Astrocyte (in vitro differentiated cells and primary cell): ENCODE measurements around the gene LIMS1. TPM values are rescaled to one million over a fixed set of nuclear protein-coding genes. Genes with fewer than 3 reads are reported as not detected.
A peak's percentile ranks its signal among the peaks of the same experiment; 100 is the strongest.
"Not testable (repeated sequence)": the region's sequence is repeated elsewhere in the genome, so short reads cannot be mapped to it uniquely, and the experiment has no call there.

Experiments used
- DNase-seq: peaks from one replicate; pipeline ENCODE4 v3.0.0-alpha.2; 2010; ENCODE audit warnings: low read depth
- FAIRE-seq: peaks from 2 replicates; lab custom pipeline; 2011; peaks lifted over from hg19 to GRCh38; lab: Jason Lieb, UNC
- H2AFZ ChIP-seq: 2 replicates; pipeline ENCODE4 v1.6.0; 2012; ENCODE audit warnings: low read depth, low read length, inconsistent platforms
- H3K27ac ChIP-seq: 2 replicates; pipeline ENCODE4 v1.5.1; 2011; ENCODE audit warnings: low read depth, low read length, inconsistent platforms
- H3K27me3 ChIP-seq: 2 replicates; pipeline ENCODE4 v1.6.0; 2011; ENCODE audit warnings: low read length, inconsistent platforms; ENCODE audit not compliant: insufficient read depth
- H3K36me3 ChIP-seq: 2 replicates; pipeline ENCODE4 v1.5.1; 2011; ENCODE audit warnings: low read length, inconsistent platforms; ENCODE audit not compliant: insufficient read depth
- H3K4me1 ChIP-seq: 2 replicates; pipeline ENCODE4 v1.5.1; 2011; ENCODE audit warnings: low read length, inconsistent platforms; ENCODE audit not compliant: insufficient read depth
- H3K4me2 ChIP-seq: 2 replicates; pipeline ENCODE4 v1.6.0; 2012; ENCODE audit warnings: low read length, inconsistent platforms
- H3K4me3 ChIP-seq: 2 replicates; pipeline ENCODE4 v1.5.1; 2011; ENCODE audit warnings: low read depth, mild to moderate bottlenecking, low read length, inconsistent platforms; ENCODE audit not compliant: insufficient read depth
- H3K79me2 ChIP-seq: 2 replicates; pipeline ENCODE4 v1.6.0; 2012; ENCODE audit warnings: mild to moderate bottlenecking, low read length, inconsistent platforms; ENCODE audit not compliant: insufficient read depth
- H3K9ac ChIP-seq: 2 replicates; pipeline ENCODE4 v1.6.0; 2012; ENCODE audit warnings: mild to moderate bottlenecking, low read length, inconsistent platforms
- H3K9me3 ChIP-seq: 2 replicates; pipeline ENCODE4 v1.5.1; 2012; ENCODE audit warnings: low read depth, mild to moderate bottlenecking, low read length, inconsistent platforms; ENCODE audit not compliant: insufficient read depth
- H4K20me1 ChIP-seq: 2 replicates; pipeline ENCODE4 v1.6.0; 2012; ENCODE audit warnings: low read length, inconsistent platforms; ENCODE audit not compliant: insufficient read depth
- H3K27ac Mint-ChIP-seq: one replicate; pipeline ENCODE4 v1.8.0; 2021; ENCODE audit warnings: mild to moderate bottlenecking, mixed read lengths; ENCODE audit not compliant: unreplicated experiment
- H3K27me3 Mint-ChIP-seq: one replicate; pipeline ENCODE4 v1.8.0; 2021; ENCODE audit warnings: low read depth, mixed read lengths; ENCODE audit not compliant: unreplicated experiment
- H3K36me3 Mint-ChIP-seq: one replicate; pipeline ENCODE4 v1.8.0; 2021; ENCODE audit warnings: low read depth, mixed read lengths; ENCODE audit not compliant: unreplicated experiment
- H3K4me1 Mint-ChIP-seq: one replicate; pipeline ENCODE4 v1.8.0; 2021; ENCODE audit warnings: low read depth, mixed read lengths; ENCODE audit not compliant: unreplicated experiment
- H3K4me3 Mint-ChIP-seq: one replicate; pipeline ENCODE4 v1.8.0; 2021; ENCODE audit warnings: mild to moderate bottlenecking, moderate library complexity, mixed read lengths; ENCODE audit not compliant: unreplicated experiment
- H3K9me3 Mint-ChIP-seq: one replicate; pipeline ENCODE4 v1.8.0; 2021; ENCODE audit warnings: mild to moderate bottlenecking, mixed read lengths; ENCODE audit not compliant: unreplicated experiment
- EZH2 ChIP-seq: IDR thresholded peaks from 2 replicates; pipeline ENCODE4 v1.6.1; 2012; ENCODE audit warnings: mild to moderate bottlenecking, low read length, inconsistent platforms; ENCODE audit not compliant: insufficient read depth
- total RNA-seq: library from RNA; stranded (reverse); gene quantifications from 2 replicates; pipeline ENCODE4 v1.2.1, GENCODE V29; 2021
- TF ChIP-seq, protein P1 (sequence below): IDR thresholded peaks from 2 replicates; pipeline ENCODE4 v1.5.1; 2011; ENCODE audit warnings: low read depth, mild to moderate bottlenecking, inconsistent platforms, low read length, moderate library complexity; ENCODE audit not compliant: insufficient read depth

The LIMS1 gene
- total RNA-seq, 1 donor from 2014 or later: 205 TPM

DNA sequence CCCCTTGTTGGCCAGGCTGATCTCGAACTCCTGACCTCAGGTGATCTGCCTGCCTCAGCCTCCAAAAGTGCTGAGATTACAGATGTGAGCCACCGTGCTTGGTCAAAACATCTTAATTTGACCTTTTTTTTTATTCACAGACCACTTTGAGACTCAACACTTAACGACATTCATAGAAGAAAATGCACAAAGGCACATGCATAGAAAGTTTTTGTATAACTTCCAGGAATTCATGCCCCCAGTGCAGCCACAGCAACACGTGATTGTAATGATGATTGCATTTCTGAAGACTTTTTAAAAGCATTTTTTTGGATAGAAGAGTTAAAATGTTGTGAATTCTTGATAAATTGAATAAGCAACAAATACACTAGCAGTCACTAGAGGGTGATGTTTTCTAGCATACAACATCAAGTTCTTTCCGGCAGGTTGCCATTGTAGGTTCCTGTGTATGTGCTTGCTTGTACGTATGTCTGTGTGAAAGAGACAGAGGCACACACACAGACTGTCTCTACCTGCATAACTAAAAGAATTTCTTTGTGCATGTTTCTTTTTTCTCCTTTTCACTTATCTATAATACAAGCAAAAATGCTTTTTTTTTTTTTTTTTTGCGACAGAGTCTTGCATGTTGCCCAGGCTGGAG lies 63.0 kb downstream of the LIMS1 start:
- Mint-ChIP-seq H3K4me1 (peaks cover 41% of the 10 kb centered on the region), H3K36me3 (peaks cover 11% of the 10 kb centered on the region), H3K27ac (peak overlapping the region; percentile 58)
- peaks cover 39% of the 10 kb centered on the region for H3K4me1 ChIP-seq
- H3K9me3 Mint-ChIP-seq, H3K4me3 Mint-ChIP-seq, H3K9me3 ChIP-seq, H3K27me3 Mint-ChIP-seq, H3K4me3 ChIP-seq, H3K36me3 ChIP-seq, H2AFZ ChIP-seq, FAIRE-seq, H3K27me3 ChIP-seq, H4K20me1 ChIP-seq: not testable (repeated sequence)
- H3K9ac ChIP-seq: peak overlapping the region; percentile 49
- H3K27ac ChIP-seq: peak overlapping the region; percentile 71
- TF ChIP-seq, protein P1, sequence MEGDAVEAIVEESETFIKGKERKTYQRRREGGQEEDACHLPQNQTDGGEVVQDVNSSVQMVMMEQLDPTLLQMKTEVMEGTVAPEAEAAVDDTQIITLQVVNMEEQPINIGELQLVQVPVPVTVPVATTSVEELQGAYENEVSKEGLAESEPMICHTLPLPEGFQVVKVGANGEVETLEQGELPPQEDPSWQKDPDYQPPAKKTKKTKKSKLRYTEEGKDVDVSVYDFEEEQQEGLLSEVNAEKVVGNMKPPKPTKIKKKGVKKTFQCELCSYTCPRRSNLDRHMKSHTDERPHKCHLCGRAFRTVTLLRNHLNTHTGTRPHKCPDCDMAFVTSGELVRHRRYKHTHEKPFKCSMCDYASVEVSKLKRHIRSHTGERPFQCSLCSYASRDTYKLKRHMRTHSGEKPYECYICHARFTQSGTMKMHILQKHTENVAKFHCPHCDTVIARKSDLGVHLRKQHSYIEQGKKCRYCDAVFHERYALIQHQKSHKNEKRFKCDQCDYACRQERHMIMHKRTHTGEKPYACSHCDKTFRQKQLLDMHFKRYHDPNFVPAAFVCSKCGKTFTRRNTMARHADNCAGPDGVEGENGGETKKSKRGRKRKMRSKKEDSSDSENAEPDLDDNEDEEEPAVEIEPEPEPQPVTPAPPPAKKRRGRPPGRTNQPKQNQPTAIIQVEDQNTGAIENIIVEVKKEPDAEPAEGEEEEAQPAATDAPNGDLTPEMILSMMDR: peak; percentile 27
- H3K4me2 ChIP-seq: peak overlapping the region; percentile 11
- H3K79me2 ChIP-seq: peaks cover 46% of the 10 kb centered on the region
- peak; percentile 77 for DNase-seq

DNA sequence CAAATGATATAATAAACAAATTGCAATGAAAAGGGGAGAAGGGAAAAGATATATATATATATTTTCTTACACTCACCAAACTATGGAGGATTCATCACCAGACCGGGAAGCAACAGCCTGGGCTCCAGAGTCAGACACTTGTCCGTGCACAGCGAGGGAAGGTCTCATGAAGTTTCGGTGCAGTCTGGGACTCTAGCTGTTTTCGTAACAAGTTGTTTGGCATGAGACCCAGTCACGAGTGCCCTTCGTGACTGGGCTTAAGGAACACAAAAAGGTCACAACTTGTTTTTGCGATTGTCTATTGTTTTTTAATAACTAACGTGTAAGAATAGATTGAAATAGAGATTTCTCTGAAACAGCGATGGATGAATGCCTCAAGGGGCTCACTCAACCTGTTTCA lies 66.9 kb downstream of the LIMS1 start:
- H3K4me1 Mint-ChIP-seq: peaks cover 36% of the 10 kb centered on the region
- H3K9me3 Mint-ChIP-seq, H3K27me3 ChIP-seq, H2AFZ ChIP-seq, H3K4me3 ChIP-seq, H3K27me3 Mint-ChIP-seq, H3K9ac ChIP-seq, H3K9me3 ChIP-seq, H3K4me3 Mint-ChIP-seq, DNase-seq, H3K27ac Mint-ChIP-seq, H3K27ac ChIP-seq, H3K36me3 ChIP-seq, FAIRE-seq, H3K4me2 ChIP-seq: not testable (repeated sequence)
- peaks cover 12% of the 10 kb centered on the region for H4K20me1 ChIP-seq
- peaks cover 20% of the 10 kb centered on the region for H3K36me3 Mint-ChIP-seq
- peaks cover 15% of the 10 kb centered on the region for H3K4me1 ChIP-seq
- H3K79me2 ChIP-seq: peaks cover 79% of the 10 kb centered on the region

DNA sequence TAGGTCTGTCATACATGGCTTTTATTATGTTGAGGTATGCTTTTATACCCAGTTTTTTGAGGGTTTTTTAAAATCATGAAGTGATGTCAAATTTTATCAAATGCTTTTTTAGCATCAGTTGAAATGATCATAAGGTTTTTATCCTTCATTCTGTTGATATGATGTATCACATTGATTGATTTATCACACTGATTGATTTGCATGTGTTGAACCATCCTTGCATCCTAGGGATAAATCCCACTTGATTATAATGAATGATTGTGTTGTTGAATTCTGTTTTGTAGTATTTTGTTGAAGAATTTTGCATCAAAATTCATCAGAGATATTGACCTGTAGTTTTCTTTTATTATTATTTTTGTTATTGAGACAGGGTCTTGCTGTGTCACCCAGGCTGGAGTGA lies 68.2 kb downstream of the LIMS1 start:
- Histone ChIP-seq H3K27ac (no peak overlapping the region), H3K27me3 (no peaks in the 10 kb centered on the region), H3K4me1 (peaks cover 15% of the 10 kb centered on the region), H3K9ac (no peak overlapping the region), H2AFZ (no peak overlapping the region), H4K20me1 (peaks cover 22% of the 10 kb centered on the region), H3K36me3 (no peaks in the 10 kb centered on the region), H3K4me3 (no peak overlapping the region), H3K4me2 (no peak overlapping the region), H3K79me2 (peaks cover 86% of the 10 kb centered on the region), H3K9me3 (no peaks in the 10 kb centered on the region)
- no peaks in the 10 kb centered on the region for H3K9me3 Mint-ChIP-seq
- no peak overlapping the region for H3K4me3 Mint-ChIP-seq
- no peak for TF ChIP-seq EZH2
- TF ChIP-seq, protein P1: no peak
- no peak overlapping the region for H3K27ac Mint-ChIP-seq
- peaks cover 46% of the 10 kb centered on the region for H3K4me1 Mint-ChIP-seq
- FAIRE-seq (no peak), DNase-seq (no peak)
- peaks cover 20% of the 10 kb centered on the region for H3K36me3 Mint-ChIP-seq
- H3K27me3 Mint-ChIP-seq: no peaks in the 10 kb centered on the region
